GM06990 (cell line): ENCODE data around the gene CHST11.

ENCODE experiments used
- DNase-seq: peaks from one replicate; pipeline ENCODE4 v3.0.0-alpha.2; 2011; ENCODE audit not compliant: insufficient read length; ENCODE audit errors: extremely low read depth
- H3K27me3 ChIP-seq: replicated peaks from 2 replicates; pipeline ENCODE4 v1.6.0; 2011; ENCODE audit warnings: low read length; ENCODE audit not compliant: control insufficient read depth, insufficient read depth
- H3K36me3 ChIP-seq: 2 replicates; pipeline ENCODE4 v1.5.1; 2011; ENCODE audit warnings: low read length; ENCODE audit not compliant: control insufficient read depth, insufficient read depth
- H3K4me3 ChIP-seq: replicated peaks from 2 replicates; pipeline ENCODE4 v1.5.1; 2011; ENCODE audit warnings: low read depth, mild to moderate bottlenecking, control low read depth, low read length
- CTCF ChIP-seq: IDR thresholded peaks from 2 replicates; pipeline ENCODE4 v1.5.1; 2011; ENCODE audit warnings: low read length, control low read depth, mild to moderate bottlenecking, inconsistent platforms; ENCODE audit not compliant: insufficient read depth, poor library complexity, severe bottlenecking

Gene CHST11

GRCh38 chr12:104638218-104638850 lies 181.6 kb downstream of the CHST11 start:
- H3K4me3 ChIP-seq, result no peak overlapping the region
- TF ChIP-seq CTCF, result no peak
- no peaks in the 10 kb centered on the region for H3K27me3 ChIP-seq
- H3K36me3 ChIP-seq, result no peaks in the 10 kb centered on the region
- no peak for DNase-seq

- TF ChIP-seq CTCF, result no peak
- no peak for DNase-seq
- H3K36me3 ChIP-seq, result no peaks in the 10 kb centered on the region
- H3K27me3 ChIP-seq, result no peaks in the 10 kb centered on the region
- no peak overlapping the region for H3K4me3 ChIP-seq
Observed at GRCh38 chr12:104638851-104639240, 182.1 kb downstream of the CHST11 start.

- TF ChIP-seq CTCF, result no peak
- Histone ChIP-seq H3K36me3 (no peaks in the 10 kb centered on the region), H3K27me3 (no peaks in the 10 kb centered on the region), H3K4me3 (no peak overlapping the region)
- DNase-seq, result no peak
Observed at GRCh38 chr12:104640956-104641355, 184.2 kb downstream of the CHST11 start.

- peak; percentile 64 for DNase-seq
- Histone ChIP-seq H3K27me3 (no peaks in the 10 kb centered on the region), H3K36me3 (no peaks in the 10 kb centered on the region; the same call in 1 of the 2 replicates), H3K4me3 (no peak overlapping the region)
- peak; percentile 66 for TF ChIP-seq CTCF
Observed at GRCh38 chr12:104641862-104642261, 185.1 kb downstream of the CHST11 start.

GRCh38 chr12:104643093-104643818 lies 186.5 kb downstream of the CHST11 start:
- Histone ChIP-seq H3K4me3 (no peak overlapping the region), H3K27me3 (no peaks in the 10 kb centered on the region), H3K36me3 (no peaks in the 10 kb centered on the region; the same call in none of the 2 replicates)
- no peak for TF ChIP-seq CTCF
- peak; percentile 51 for DNase-seq
